Gastroesophageal sphincter (tissue), 4 donors: Measurements from ENCODE around the gene GNL3. TPM values are rescaled to one million over a fixed set of nuclear protein-coding genes. Genes with fewer than 3 reads are reported as not detected.

ENCODE experiments used
- ATAC-seq: fragments of 150-250 bp; one replicate; pipeline ENCODE4 v1.9.1; 2016; ENCODE audit warnings: mild to moderate bottlenecking, moderate library complexity
- H3K27ac ChIP-seq, 4 donors: fragments of 200-600 bp; sonication (generic) in 3 of 4; 1 replicate in 3 of 4; 2 replicates in 1 of 4; pipeline ENCODE4 v1.5.1; 2016 to 2019
- H3K27me3 ChIP-seq: fragments of 200-600 bp; sonication (generic); one replicate; pipeline ENCODE4 v1.5.1; 2019
- H3K36me3 ChIP-seq, 2 donors: fragments of 200-600 bp; sonication (generic); one replicate each; pipeline ENCODE4 v1.5.1; 2019; ENCODE audit warnings: control low read depth in 1 of 2
- H3K4me1 ChIP-seq, 3 donors: fragments of 200-600 bp; sonication (generic); 1 replicate in 2 of 3; 2 replicates in 1 of 3; pipeline ENCODE4 v1.5.1; 2016 to 2019; ENCODE audit warnings: control low read depth in 2 of 3
- H3K4me3 ChIP-seq, 2 donors: fragments of 200-600 bp; sonication (generic); one replicate each; pipeline ENCODE4 v1.5.1; 2019; ENCODE audit warnings: mild to moderate bottlenecking in 1 of 2, moderate library complexity in 1 of 2
- H3K9me3 ChIP-seq, 3 donors: fragments of 200-600 bp; sonication (generic); one replicate each; pipeline ENCODE4 v1.5.1; 2017 to 2019; ENCODE audit warnings: control low read depth in 2 of 3
- EP300 ChIP-seq: sonication (generic); formaldehyde crosslinking; IDR thresholded peaks from one replicate; pipeline ENCODE4 v1.6.1; 2017; ENCODE audit warnings: antibody characterized with exemption, mild to moderate bottlenecking
- POLR2A ChIP-seq, 2 donors: fragments of 450-650 bp; IDR thresholded peaks; one replicate each; pipeline ENCODE4 v1.6.1; 2017; ENCODE audit warnings: antibody characterized with exemption in 2 of 2, mild to moderate bottlenecking in 2 of 2, moderate library complexity in 1 of 2
- POLR2AphosphoS5 ChIP-seq: sonication (generic); formaldehyde crosslinking; IDR thresholded peaks from one replicate; pipeline ENCODE4 v1.6.1; 2017; ENCODE audit warnings: antibody characterized with exemption
- WGBS, 2 donors: methylation state at CpG; one replicate each; pipeline ENCODE4 v1.1.5; 2018; ENCODE audit warnings: low coverage in 1 of 2; 5-methylcytosine and 5-hydroxymethylcytosine counted together
- total RNA-seq, 4 donors: library from RNA; depleted of rRNA; stranded (reverse); fragments of >200 nt; gene quantifications; one replicate each; pipeline ENCODE4 v1.1.0, GENCODE V29; 2016
- TF ChIP-seq, protein P1 (sequence below), 4 experiments: fragments of 200-600 bp in 2 of 4; fragments of 450-650 bp in 2 of 4; sonication (generic) in 1 of 4; IDR thresholded peaks; one replicate each; pipeline ENCODE4 v1.5.1; 2017 to 2019; ENCODE audit warnings: antibody characterized with exemption in 4 of 4, mild to moderate bottlenecking in 2 of 4, moderate library complexity in 2 of 4

GNL3 gene
- total RNA-seq, 4 donors from 2014 or later, result 36.4 to 83.7 (median 51.7) TPM

DNA sequence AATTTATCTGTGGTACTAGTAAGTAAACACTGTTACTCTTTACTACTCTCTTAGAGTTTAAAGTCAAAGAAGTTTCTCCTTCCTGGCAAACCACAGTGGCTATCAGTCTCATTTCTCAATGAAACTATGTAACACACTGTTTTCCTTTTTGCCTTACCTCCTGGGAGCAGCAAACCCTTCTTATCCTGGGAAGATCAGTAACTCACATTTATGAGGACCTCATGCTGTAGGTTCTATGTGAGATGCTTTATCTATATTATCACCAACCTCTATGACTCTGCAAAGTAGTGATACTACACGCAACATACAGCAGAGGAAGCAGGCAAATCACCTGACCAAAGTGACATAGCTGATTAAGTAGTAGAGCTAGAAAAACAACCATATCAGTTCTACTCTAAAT, 35.4 kb upstream of the GNL3 start:
- WGBS, 2 donors, result 56 to 83% methylated on average over 1 of the region's 1 CpG
- H3K9me3 ChIP-seq, result no peaks in the 10 kb centered on the region
- no peaks in the 10 kb centered on the region for H3K4me1 ChIP-seq
- H3K27me3 ChIP-seq, result no peaks in the 10 kb centered on the region
- no peak for TF ChIP-seq POLR2A (IDR thresholded peaks at IDR 0.05)
- TF ChIP-seq, protein P1, sequence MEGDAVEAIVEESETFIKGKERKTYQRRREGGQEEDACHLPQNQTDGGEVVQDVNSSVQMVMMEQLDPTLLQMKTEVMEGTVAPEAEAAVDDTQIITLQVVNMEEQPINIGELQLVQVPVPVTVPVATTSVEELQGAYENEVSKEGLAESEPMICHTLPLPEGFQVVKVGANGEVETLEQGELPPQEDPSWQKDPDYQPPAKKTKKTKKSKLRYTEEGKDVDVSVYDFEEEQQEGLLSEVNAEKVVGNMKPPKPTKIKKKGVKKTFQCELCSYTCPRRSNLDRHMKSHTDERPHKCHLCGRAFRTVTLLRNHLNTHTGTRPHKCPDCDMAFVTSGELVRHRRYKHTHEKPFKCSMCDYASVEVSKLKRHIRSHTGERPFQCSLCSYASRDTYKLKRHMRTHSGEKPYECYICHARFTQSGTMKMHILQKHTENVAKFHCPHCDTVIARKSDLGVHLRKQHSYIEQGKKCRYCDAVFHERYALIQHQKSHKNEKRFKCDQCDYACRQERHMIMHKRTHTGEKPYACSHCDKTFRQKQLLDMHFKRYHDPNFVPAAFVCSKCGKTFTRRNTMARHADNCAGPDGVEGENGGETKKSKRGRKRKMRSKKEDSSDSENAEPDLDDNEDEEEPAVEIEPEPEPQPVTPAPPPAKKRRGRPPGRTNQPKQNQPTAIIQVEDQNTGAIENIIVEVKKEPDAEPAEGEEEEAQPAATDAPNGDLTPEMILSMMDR (IDR thresholded peaks at IDR 0.05), result no peak
- TF ChIP-seq POLR2AphosphoS5, result no peak
- no peak for TF ChIP-seq EP300
- peaks cover 0 to 97% of the 10 kb centered on the region in 2 donors for H3K36me3 ChIP-seq
- ATAC-seq, result no peak
- H3K4me3 ChIP-seq, result no peak overlapping the region
- no peak overlapping the region for H3K27ac ChIP-seq

DNA sequence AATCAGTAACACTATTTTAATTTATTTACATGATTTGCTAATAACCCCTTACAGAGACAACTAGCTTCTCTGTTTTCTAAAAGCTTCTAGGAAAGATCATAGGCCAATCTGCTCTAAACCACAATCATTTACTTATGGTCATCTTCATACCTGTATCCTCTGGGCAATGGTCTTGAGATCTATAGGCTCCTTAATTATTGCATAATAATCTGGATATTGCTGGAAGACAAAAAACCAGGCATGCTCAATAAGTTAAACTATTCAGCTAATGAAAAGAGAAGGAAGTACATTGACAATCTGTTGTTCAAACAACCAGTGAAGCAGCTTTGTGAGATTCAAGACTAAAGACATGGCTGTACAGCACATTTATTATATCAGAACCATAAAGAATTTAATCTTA, 34.2 kb upstream of the GNL3 start:
- Histone ChIP-seq H3K4me1 (no peaks in the 10 kb centered on the region), H3K9me3 (no peaks in the 10 kb centered on the region), H3K27ac (no peak overlapping the region), H3K36me3 (peaks cover 0 to 97% of the 10 kb centered on the region in 2 donors), H3K27me3 (no peaks in the 10 kb centered on the region), H3K4me3 (no peak overlapping the region)
- ATAC-seq, result no peak
- TF ChIP-seq EP300 (no peak), POLR2AphosphoS5 (no peak), POLR2A (IDR thresholded peaks at IDR 0.05) (no peak)
- TF ChIP-seq, protein P1 (IDR thresholded peaks at IDR 0.05), result no peak

DNA sequence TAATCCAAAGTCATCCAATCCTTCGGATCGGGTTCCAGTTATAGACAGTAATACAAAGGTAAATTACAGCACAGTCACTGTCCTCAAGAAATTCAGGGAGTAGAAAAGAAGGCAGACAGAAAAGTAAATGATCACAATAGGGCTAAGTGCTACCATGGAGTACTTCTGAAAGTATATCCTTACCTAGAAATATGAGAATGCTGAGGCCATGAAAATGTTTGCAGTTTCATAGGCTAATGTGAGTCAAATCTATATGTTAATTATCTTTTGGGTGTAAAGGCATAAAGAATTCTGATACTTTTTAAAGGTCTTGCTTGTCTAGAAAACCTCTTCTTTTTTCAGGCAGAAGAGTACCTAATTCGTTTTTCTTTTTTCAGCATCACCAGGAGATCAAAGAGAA, 29.9 kb upstream of the GNL3 start:
- H3K4me3 ChIP-seq, result no peak overlapping the region
- H3K9me3 ChIP-seq, result no peaks in the 10 kb centered on the region
- TF ChIP-seq, protein P1 (IDR thresholded peaks at IDR 0.05), result no peak
- TF ChIP-seq POLR2A (IDR thresholded peaks at IDR 0.05) (no peak), EP300 (no peak), POLR2AphosphoS5 (no peak)
- peaks cover 0 to 100% of the 10 kb centered on the region in 2 donors for H3K36me3 ChIP-seq
- H3K4me1 ChIP-seq, result no peaks in the 10 kb centered on the region
- ATAC-seq, result no peak
- no peaks in the 10 kb centered on the region for H3K27me3 ChIP-seq
- H3K27ac ChIP-seq, result no peak overlapping the region
- 97 to 100% methylated on average over 3 of the region's 3 CpGs for WGBS, 2 donors

DNA sequence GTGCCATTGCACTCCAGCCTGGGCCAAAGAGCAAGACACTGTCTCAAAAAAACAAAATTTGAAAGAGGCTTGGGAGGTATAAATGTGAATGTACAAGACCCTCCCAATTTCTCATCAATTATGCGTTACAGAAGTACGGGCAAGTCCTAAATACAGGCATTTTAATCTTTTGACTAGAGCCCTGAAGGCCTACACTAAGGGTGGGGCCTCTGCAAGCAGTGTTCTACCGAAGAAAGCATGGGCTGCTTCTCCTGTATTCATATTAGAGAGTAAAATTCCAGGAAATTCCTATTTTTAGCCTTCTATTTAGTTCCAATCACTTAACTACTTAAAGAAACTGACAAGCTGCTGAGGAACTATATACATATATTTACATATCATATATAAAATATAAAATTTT, 25.8 kb upstream of the GNL3 start:
- Histone ChIP-seq H3K27ac (no peak overlapping the region), H3K4me1 (no peaks in the 10 kb centered on the region), H3K27me3 (no peaks in the 10 kb centered on the region), H3K4me3 (no peak overlapping the region), H3K9me3 (no peaks in the 10 kb centered on the region), H3K36me3 (peaks cover 4 to 100% of the 10 kb centered on the region in 2 donors)
- WGBS, 2 donors, result 50 to 62% methylated on average over 2 to 3 of the region's 3 CpGs
- TF ChIP-seq EP300, result no peak
- TF ChIP-seq, protein P1 (IDR thresholded peaks at IDR 0.05), result no peak
- TF ChIP-seq POLR2A (IDR thresholded peaks at IDR 0.05), result no peak
- TF ChIP-seq POLR2AphosphoS5, result no peak
- ATAC-seq, result no peak

DNA sequence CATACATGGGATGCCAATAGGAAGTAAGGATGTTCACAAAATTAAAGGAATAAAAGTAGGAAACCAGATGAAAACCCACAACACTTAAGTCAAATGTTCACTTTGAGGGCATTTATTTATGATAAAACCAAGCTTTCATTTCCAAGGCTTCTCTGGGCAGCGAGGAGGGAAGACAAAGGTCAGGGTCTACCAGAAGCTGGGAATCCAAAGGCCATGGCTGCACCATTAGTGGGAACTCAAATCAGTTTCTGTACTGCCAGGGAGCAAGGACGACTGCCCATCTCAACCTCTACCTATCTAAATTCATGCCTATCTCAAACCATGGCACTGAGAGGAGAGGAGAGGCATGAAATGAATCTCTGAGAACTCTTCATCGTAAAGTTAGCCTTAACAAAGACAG, 22.7 kb upstream of the GNL3 start:
- no peak overlapping the region for H3K4me3 ChIP-seq
- TF ChIP-seq POLR2A (IDR thresholded peaks at IDR 0.05) (no peak), EP300 (no peak), POLR2AphosphoS5 (no peak)
- peaks cover 4 to 100% of the 10 kb centered on the region in 2 donors for H3K36me3 ChIP-seq
- 84 to 90% methylated on average over 3 of the region's 3 CpGs for WGBS, 2 donors
- H3K27ac ChIP-seq, result no peak overlapping the region
- ATAC-seq, result no peak
- no peaks in the 10 kb centered on the region for H3K4me1 ChIP-seq
- no peaks in the 10 kb centered on the region for H3K27me3 ChIP-seq
- H3K9me3 ChIP-seq, result no peaks in the 10 kb centered on the region
